Measurements from ENCODE around the gene DOCK7. TPM values are rescaled to one million over a fixed set of nuclear protein-coding genes. Genes with fewer than 3 reads are reported as not detected.
A peak's percentile ranks its signal among the peaks of the same experiment; 100 is the strongest.

Gene DOCK7
- total and polyA plus RNA-seq, 2 of the 13 experiments (the other 11 are each of a cell fraction or from before 2014, with no cell fraction given): 45.7 to 67.2 TPM

DNA sequence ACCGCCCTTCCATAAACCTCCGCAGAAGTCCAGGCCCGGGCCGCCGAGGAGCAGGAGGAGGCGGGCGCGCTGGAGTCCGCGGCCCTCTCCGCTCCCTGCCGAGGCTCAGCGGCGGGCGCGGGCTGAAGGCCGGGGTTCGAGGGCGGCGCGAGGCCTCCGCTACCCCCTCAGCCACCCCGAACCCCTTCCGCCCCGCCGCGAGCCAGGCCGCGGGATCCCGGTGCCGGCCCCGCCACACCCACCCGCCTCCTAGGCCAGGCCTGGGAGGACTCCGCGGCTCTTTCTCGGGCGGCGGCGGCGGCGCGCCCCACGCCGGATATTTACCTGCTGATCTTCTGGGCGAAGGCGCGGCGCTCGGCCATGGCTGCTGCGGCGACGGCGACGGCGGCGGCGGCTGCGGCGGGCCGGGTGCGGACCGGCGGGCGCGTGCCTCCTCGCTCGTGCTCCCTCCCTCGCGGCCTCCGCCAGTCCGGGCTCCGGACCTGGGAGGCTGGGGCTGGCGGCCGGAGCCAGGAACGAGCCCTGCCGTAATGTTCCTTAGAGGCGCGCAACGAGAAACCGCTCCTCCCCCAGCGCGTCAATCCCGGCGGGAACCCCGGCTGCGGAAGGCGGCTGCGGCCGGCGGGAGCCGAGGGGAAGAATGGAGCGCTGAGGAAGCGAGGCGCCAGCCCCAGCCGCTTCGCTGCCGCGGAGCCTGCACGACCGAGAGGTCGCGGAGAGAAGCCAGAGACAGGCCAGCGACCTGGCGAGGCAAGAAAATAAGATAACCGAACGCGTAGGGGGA lies at the start of gene DOCK7 (continued):
- TF ChIP-seq, protein P1, sequence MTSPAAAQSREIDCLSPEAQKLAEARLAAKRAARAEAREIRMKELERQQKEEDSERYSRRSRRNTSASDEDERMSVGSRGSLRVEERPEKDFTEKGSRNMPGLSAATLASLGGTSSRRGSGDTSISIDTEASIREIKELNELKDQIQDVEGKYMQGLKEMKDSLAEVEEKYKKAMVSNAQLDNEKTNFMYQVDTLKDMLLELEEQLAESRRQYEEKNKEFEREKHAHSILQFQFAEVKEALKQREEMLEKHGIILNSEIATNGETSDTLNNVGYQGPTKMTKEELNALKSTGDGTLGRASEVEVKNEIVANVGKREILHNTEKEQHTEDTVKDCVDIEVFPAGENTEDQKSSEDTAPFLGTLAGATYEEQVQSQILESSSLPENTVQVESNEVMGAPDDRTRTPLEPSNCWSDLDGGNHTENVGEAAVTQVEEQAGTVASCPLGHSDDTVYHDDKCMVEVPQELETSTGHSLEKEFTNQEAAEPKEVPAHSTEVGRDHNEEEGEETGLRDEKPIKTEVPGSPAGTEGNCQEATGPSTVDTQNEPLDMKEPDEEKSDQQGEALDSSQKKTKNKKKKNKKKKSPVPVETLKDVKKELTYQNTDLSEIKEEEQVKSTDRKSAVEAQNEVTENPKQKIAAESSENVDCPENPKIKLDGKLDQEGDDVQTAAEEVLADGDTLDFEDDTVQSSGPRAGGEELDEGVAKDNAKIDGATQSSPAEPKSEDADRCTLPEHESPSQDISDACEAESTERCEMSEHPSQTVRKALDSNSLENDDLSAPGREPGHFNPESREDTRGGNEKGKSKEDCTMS (CRISPR knock-in tag; conservative IDR thresholded peaks at IDR 0.05): no peak
- no peak for TF ChIP-seq ZNF10 (CRISPR knock-in tag; IDR thresholded peaks at IDR 0.05; ENCODE audit: borderline replicate concordance, low read depth)
- 0 out of 2 replicates have a peak, but pooled peaks have one; percentile 29 for TF ChIP-seq ZNF543 (CRISPR knock-in tag; IDR thresholded peaks at IDR 0.05)
- TF ChIP-seq TEAD2 (CRISPR knock-in tag; IDR thresholded peaks at IDR 0.05): no peak
- TF ChIP-seq ZNF746 (CRISPR knock-in tag; IDR thresholded peaks at IDR 0.05): no peak
- no peak for TF ChIP-seq TBP (CRISPR knock-in tag; IDR thresholded peaks at IDR 0.05)
- TF ChIP-seq ZNF749 (CRISPR knock-in tag; IDR thresholded peaks at IDR 0.05; ENCODE audit: borderline replicate concordance): no peak
- no peak for TF ChIP-seq IKZF1 (IDR thresholded peaks at IDR 0.05)
- no peak for TF ChIP-seq THYN1 (CRISPR knock-in tag; IDR thresholded peaks at IDR 0.05; ENCODE audit: borderline replicate concordance, low read depth)
- TF ChIP-seq, protein P2, sequence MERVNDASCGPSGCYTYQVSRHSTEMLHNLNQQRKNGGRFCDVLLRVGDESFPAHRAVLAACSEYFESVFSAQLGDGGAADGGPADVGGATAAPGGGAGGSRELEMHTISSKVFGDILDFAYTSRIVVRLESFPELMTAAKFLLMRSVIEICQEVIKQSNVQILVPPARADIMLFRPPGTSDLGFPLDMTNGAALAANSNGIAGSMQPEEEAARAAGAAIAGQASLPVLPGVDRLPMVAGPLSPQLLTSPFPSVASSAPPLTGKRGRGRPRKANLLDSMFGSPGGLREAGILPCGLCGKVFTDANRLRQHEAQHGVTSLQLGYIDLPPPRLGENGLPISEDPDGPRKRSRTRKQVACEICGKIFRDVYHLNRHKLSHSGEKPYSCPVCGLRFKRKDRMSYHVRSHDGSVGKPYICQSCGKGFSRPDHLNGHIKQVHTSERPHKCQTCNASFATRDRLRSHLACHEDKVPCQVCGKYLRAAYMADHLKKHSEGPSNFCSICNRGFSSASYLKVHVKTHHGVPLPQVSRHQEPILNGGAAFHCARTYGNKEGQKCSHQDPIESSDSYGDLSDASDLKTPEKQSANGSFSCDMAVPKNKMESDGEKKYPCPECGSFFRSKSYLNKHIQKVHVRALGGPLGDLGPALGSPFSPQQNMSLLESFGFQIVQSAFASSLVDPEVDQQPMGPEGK (CRISPR knock-in tag; IDR thresholded peaks at IDR 0.05): peak; percentile 63
- peak; percentile 45; the same call in 1 of the 2 replicates for TF ChIP-seq ZNF598 (CRISPR knock-in tag; IDR thresholded peaks at IDR 0.05; ENCODE audit: borderline replicate concordance)
- TF ChIP-seq ZNF879 (CRISPR knock-in tag; IDR thresholded peaks at IDR 0.05): no peak
- TF ChIP-seq SP2 (CRISPR knock-in tag; IDR thresholded peaks at IDR 0.05): no peak
- no peak; the same call in 1 of the 2 replicates for TF ChIP-seq GTF3A (CRISPR knock-in tag; conservative IDR thresholded peaks at IDR 0.05)
- TF ChIP-seq, protein P3, sequence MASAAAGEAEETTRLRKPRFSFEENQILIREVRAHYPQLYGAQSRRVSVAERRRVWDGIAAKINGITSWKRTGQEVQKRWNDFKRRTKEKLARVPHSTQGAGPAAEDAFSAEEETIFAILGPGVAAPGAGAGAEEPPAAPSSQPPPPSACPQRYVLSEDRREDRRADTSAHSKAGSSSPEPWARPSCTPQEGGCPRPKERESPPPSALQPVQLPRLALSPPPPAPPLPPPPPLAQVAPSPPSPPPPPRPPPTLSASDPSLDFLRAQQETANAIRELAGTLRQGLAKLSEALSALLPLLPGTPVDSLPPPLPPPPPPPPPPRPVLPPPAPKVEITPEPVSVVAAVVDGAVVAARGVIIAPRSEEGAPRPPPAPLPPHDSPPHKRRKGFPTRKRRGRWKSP (CRISPR knock-in tag; IDR thresholded peaks at IDR 0.05): no peak
- TF ChIP-seq ATF3 (CRISPR knock-in tag; IDR thresholded peaks at IDR 0.05): no peak; the same call in 1 of the 2 replicates
- TF ChIP-seq DNMT3B (CRISPR knock-in tag; conservative IDR thresholded peaks at IDR 0.05): no peak
- no peak for TF ChIP-seq RBM22 (optimal IDR thresholded peaks at IDR 0.05; ENCODE audit: low read length)
- TF ChIP-seq PHF8 (CRISPR knock-in tag; IDR thresholded peaks at IDR 0.05): peak; percentile 71
- TF ChIP-seq NFYC (CRISPR knock-in tag; IDR thresholded peaks at IDR 0.05): no peak
- peak; percentile 90 for TF ChIP-seq ZNF770 (CRISPR knock-in tag; IDR thresholded peaks at IDR 0.05)
- TF ChIP-seq BHLHE40 (IDR thresholded peaks at IDR 0.05; ENCODE audit: low read length): no peak
- no peak; the same call in 1 of the 2 replicates for TF ChIP-seq HOXA9 (CRISPR knock-in tag; IDR thresholded peaks at IDR 0.05; ENCODE audit: borderline replicate concordance)

Data from HepG2 (cell line).